Parathyroid adenoma (tissue), 2 donors: ENCODE measurements around the gene TOM1L2.
A peak's percentile ranks its signal among the peaks of the same experiment; 100 is the strongest.

ENCODE experiments used
- H2AFZ ChIP-seq: fragments of 300-600 bp; sonication (generic); one replicate; pipeline ENCODE4 v1.7.0; 2017; ENCODE audit warnings: antibody characterized with exemption, mild to moderate bottlenecking
- H3K27ac ChIP-seq: fragments of 300-600 bp; sonication (generic); one replicate; pipeline ENCODE4 v1.7.0; 2017
- H3K27me3 ChIP-seq: fragments of 300-600 bp; sonication (generic); one replicate; pipeline ENCODE4 v1.7.0; 2017; ENCODE audit warnings: low read length; ENCODE audit not compliant: control insufficient read depth, insufficient read depth
- H3K36me3 ChIP-seq: fragments of 300-600 bp; sonication (generic); one replicate; pipeline ENCODE4 v1.7.0; 2017; ENCODE audit warnings: low read length; ENCODE audit not compliant: control insufficient read depth, insufficient read depth
- H3K4me1 ChIP-seq: fragments of 300-600 bp; sonication (generic); one replicate; pipeline ENCODE4 v1.7.0; 2017; ENCODE audit warnings: control low read depth
- H3K4me2 ChIP-seq: fragments of 300-600 bp; sonication (generic); one replicate; pipeline ENCODE4 v1.7.0; 2017; ENCODE audit warnings: low read length
- H3K4me3 ChIP-seq: fragments of 300-600 bp; sonication (generic); one replicate; pipeline ENCODE4 v1.7.0; 2017; ENCODE audit warnings: low read depth, low read length
- H3K79me2 ChIP-seq: fragments of 300-600 bp; sonication (generic); one replicate; pipeline ENCODE4 v1.7.0; 2017; ENCODE audit warnings: control low read depth
- H3K9ac ChIP-seq: fragments of 300-600 bp; sonication (generic); one replicate; pipeline ENCODE4 v1.7.0; 2017; ENCODE audit warnings: mild to moderate bottlenecking
- H3K9me3 ChIP-seq: fragments of 300-600 bp; sonication (generic); one replicate; pipeline ENCODE4 v1.7.0; 2017; ENCODE audit warnings: low read length; ENCODE audit not compliant: control insufficient read depth
- CTCF ChIP-seq: fragments of 300-600 bp; sonication (generic); IDR thresholded peaks from one replicate; pipeline ENCODE4 v1.7.0; 2017; ENCODE audit warnings: antibody characterized with exemption, mild to moderate bottlenecking
- donor health status: primary hyperparathyroidism.

Gene TOM1L2

GRCh38 chr17:17892731-17893130 lies 79.5 kb downstream of the TOM1L2 start:
- Histone ChIP-seq H2AFZ (no peak overlapping the region), H3K4me3 (no peak overlapping the region), H3K27me3 (no peaks in the 10 kb centered on the region), H3K4me2 (no peak overlapping the region), H3K9me3 (no peaks in the 10 kb centered on the region), H3K36me3 (no peaks in the 10 kb centered on the region), H3K4me1 (peaks cover 9% of the 10 kb centered on the region), H3K27ac (no peak overlapping the region), H3K9ac (no peak overlapping the region), H3K79me2 (peaks cover 32% of the 10 kb centered on the region)
- no peak for TF ChIP-seq CTCF

- Histone ChIP-seq H3K27me3 (no peaks in the 10 kb centered on the region), H3K4me1 (peaks cover 9% of the 10 kb centered on the region), H3K9ac (no peak overlapping the region), H3K4me3 (no peak overlapping the region), H3K4me2 (no peak overlapping the region), H2AFZ (no peak overlapping the region), H3K9me3 (no peaks in the 10 kb centered on the region), H3K36me3 (no peaks in the 10 kb centered on the region), H3K79me2 (peaks cover 32% of the 10 kb centered on the region), H3K27ac (no peak overlapping the region)
- TF ChIP-seq CTCF: no peak
Measured at GRCh38 chr17:17892009-17892408, 80.2 kb downstream of the TOM1L2 start.

GRCh38 chr17:17890773-17891759 lies 81.1 kb downstream of the TOM1L2 start:
- H3K9me3 ChIP-seq: no peaks in the 10 kb centered on the region
- H3K36me3 ChIP-seq: no peaks in the 10 kb centered on the region

GRCh38 chr17:17889922-17890321 lies 82.3 kb downstream of the TOM1L2 start:
- Histone ChIP-seq H3K4me1 (peaks cover 17% of the 10 kb centered on the region), H3K36me3 (no peaks in the 10 kb centered on the region), H3K4me2 (no peak overlapping the region), H3K27ac (no peak overlapping the region), H3K4me3 (no peak overlapping the region), H3K9ac (no peak overlapping the region), H3K79me2 (peaks cover 21% of the 10 kb centered on the region), H3K27me3 (no peaks in the 10 kb centered on the region), H2AFZ (no peak overlapping the region), H3K9me3 (no peaks in the 10 kb centered on the region)
- no peak for TF ChIP-seq CTCF

More at GRCh38 chr17:17890773-17891759, 81.1 kb downstream of the TOM1L2 start:
- Histone ChIP-seq H3K4me1 (peaks cover 17% of the 10 kb centered on the region), H3K27ac (no peak overlapping the region), H3K79me2 (peaks cover 31% of the 10 kb centered on the region), H3K27me3 (no peaks in the 10 kb centered on the region), H2AFZ (no peak overlapping the region), H3K4me3 (no peak overlapping the region), H3K4me2 (no peak overlapping the region), H3K9ac (no peak overlapping the region)
- TF ChIP-seq CTCF: peak; percentile 80
